Left ventricle myocardium superior (tissue), 1 donor: ENCODE measurements around the gene CCR7. TPM values are rescaled to one million over a fixed set of nuclear protein-coding genes. Genes with fewer than 3 reads are reported as not detected.

ENCODE experiments used
- ATAC-seq: fragments of 200-7000 bp; cut with Tn5 transposase; one replicate; pipeline ENCODE4 v1.9.1; 2020; ENCODE audit warnings: mild to moderate bottlenecking, moderate library complexity
- DNase-seq: peaks from one replicate; pipeline ENCODE4 v3.0.0-alpha.2; 2020
- intact Hi-C: fragments of 100-400 bp; cut with micrococcal nuclease; formaldehyde crosslinking; loops from one replicate; pipeline ENCODE4 v1.11.0; 2022
- total RNA-seq: library from RNA; stranded (reverse); fragmentation: NEBNext Ultra II Directional; extraction: Animal tissue kit (Norgen Biotek cat#: 25700); gene quantifications from one replicate; pipeline ENCODE4 v1.2.1, GENCODE V29; 2021
- donor health status: DM: no; HTN: yes; CAD: no; lungs with severe emphysema.

CCR7 gene
- total RNA-seq, 1 donor from 2014 or later, result 0.22 TPM

GRCh38 chr17:40506786-40507185 is 58.5 kb downstream of the CCR7 start:
- DNase-seq, result no peak
- ATAC-seq, result no peak
- intact Hi-C loops, result no loop called here

Other genes with a start within 250 kb of the CCR7 start
- gene GJD3, start 200.7 kb downstream of the CCR7 start, total RNA-seq, result 1.2 TPM
- gene TOP2A, start 147.6 kb downstream of the CCR7 start, total RNA-seq, result 1.1 TPM
- 176 TPM for gene IGFBP4, start 122.0 kb downstream of the CCR7 start, total RNA-seq
- not detected for gene TNS4, start 63.8 kb downstream of the CCR7 start, total RNA-seq
- gene SMARCE1, start 82.3 kb upstream of the CCR7 start, total RNA-seq, result 59.8 TPM
- gene KRT222, start 99.7 kb upstream of the CCR7 start, total RNA-seq, result not detected
- gene KRT24, start 138.3 kb upstream of the CCR7 start, total RNA-seq, result not detected
- not detected for gene KRT25, start 189.9 kb upstream of the CCR7 start, total RNA-seq
- gene KRT26, start 206.7 kb upstream of the CCR7 start, total RNA-seq, result not detected
- gene KRT27, start 217.1 kb upstream of the CCR7 start, total RNA-seq, result not detected
- not detected for gene KRT28, start 234.5 kb upstream of the CCR7 start, total RNA-seq